ENCODE data around the gene NACA2.
"Not testable (repeated sequence)": the region's sequence is repeated elsewhere in the genome, so short reads cannot be mapped to it uniquely, and the experiment has no call there.

Gene NACA2

DNA sequence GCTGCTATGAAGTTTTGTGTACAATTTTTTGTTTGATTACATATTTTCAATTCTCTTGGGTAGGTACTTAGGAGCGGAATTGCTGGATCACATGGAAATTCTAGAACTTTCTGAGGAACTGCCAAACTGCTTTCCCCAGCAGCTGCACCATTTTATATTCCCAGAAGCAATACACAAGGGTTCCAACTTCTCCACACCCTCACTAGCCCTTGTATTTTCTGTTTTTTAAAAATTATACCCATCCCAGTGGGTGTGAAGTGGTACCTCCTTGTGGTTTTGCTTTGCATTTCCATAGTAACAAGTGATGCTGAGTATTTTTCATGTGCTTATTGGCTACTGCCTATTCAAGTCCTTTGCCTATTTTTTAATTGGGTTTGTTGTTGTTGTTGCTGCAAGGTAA lies 20.9 kb downstream of the NACA2 start:
- H3K27ac ChIP-seq (ENCODE audit: low read depth, low read length), result no peak overlapping the region
- H3K9me2 ChIP-seq (replicated peaks; ENCODE audit: control insufficient read depth, low read length), result no peaks in the 10 kb centered on the region
- peaks cover 6% of the 10 kb centered on the region; the same call in 1 of the 2 replicates for H3K27me3 ChIP-seq (ENCODE audit: control insufficient read depth, low read length)
- no peaks in the 10 kb centered on the region for H3K4me1 ChIP-seq (ENCODE audit: control insufficient read depth, low read length)
- no peaks in the 10 kb centered on the region for H3K36me3 ChIP-seq (ENCODE audit: control insufficient read depth, low read length)
- H3K79me2 ChIP-seq (ENCODE audit: control insufficient read depth, low read length), result peaks cover 7% of the 10 kb centered on the region; the same call in 1 of the 2 replicates
- no peak overlapping the region for H3K4me3 ChIP-seq (ENCODE audit: low read length)
- H3F3A ChIP-seq (ENCODE audit: control insufficient read depth, insufficient read depth), result no peaks in the 10 kb centered on the region
- no peak overlapping the region for H3K4me2 ChIP-seq (ENCODE audit: low read length)
- H3K9me3 ChIP-seq (ENCODE audit: control insufficient read depth, insufficient read depth, low read length), result no peaks in the 10 kb centered on the region
- TF ChIP-seq EZH2phosphoT487 (IDR thresholded peaks at IDR 0.05; ENCODE audit: borderline replicate concordance, low read length), result no peak
- TF ChIP-seq, protein P1, sequence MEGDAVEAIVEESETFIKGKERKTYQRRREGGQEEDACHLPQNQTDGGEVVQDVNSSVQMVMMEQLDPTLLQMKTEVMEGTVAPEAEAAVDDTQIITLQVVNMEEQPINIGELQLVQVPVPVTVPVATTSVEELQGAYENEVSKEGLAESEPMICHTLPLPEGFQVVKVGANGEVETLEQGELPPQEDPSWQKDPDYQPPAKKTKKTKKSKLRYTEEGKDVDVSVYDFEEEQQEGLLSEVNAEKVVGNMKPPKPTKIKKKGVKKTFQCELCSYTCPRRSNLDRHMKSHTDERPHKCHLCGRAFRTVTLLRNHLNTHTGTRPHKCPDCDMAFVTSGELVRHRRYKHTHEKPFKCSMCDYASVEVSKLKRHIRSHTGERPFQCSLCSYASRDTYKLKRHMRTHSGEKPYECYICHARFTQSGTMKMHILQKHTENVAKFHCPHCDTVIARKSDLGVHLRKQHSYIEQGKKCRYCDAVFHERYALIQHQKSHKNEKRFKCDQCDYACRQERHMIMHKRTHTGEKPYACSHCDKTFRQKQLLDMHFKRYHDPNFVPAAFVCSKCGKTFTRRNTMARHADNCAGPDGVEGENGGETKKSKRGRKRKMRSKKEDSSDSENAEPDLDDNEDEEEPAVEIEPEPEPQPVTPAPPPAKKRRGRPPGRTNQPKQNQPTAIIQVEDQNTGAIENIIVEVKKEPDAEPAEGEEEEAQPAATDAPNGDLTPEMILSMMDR (IDR thresholded peaks at IDR 0.05; ENCODE audit: low read depth, low read length, poor library complexity, severe bottlenecking), result no peak
- no peaks in the 10 kb centered on the region for H4K20me1 ChIP-seq (ENCODE audit: control insufficient read depth, insufficient read depth, low read depth, low read length)

DNA sequence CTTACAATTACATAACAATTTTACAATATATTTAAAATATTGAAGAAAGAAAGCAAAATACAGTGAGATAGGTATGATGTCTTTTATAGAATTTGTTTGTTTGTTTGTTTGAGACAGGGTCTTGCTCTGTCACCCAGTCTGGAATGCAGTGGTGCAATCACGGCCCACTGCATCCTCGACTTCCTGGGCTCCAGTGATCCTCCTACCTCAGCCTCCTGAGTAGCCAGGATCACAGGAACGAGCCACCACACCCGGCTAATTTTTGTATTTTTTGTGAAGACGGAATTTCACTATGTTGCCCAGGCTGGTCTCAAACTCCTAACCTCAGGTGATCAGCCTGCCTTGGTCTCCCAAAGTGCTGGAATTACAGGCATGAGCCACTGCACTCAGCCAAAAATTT lies 21.5 kb downstream of the NACA2 start:
- H3K4me1 ChIP-seq (ENCODE audit: control insufficient read depth, low read length); H4K20me1 ChIP-seq (ENCODE audit: control insufficient read depth, insufficient read depth, low read depth, low read length); H3K27me3 ChIP-seq (ENCODE audit: control insufficient read depth, low read length); H3K9me3 ChIP-seq (ENCODE audit: control insufficient read depth, insufficient read depth, low read length); H3K4me2 ChIP-seq (ENCODE audit: low read length); H3K36me3 ChIP-seq (ENCODE audit: control insufficient read depth, low read length); H3K9me2 ChIP-seq (replicated peaks; ENCODE audit: control insufficient read depth, low read length); H3K27ac ChIP-seq (ENCODE audit: low read depth, low read length); H3K79me2 ChIP-seq (ENCODE audit: control insufficient read depth, low read length); H3K4me3 ChIP-seq (ENCODE audit: low read length); H3F3A ChIP-seq (ENCODE audit: control insufficient read depth, insufficient read depth): not testable (repeated sequence)

DNA sequence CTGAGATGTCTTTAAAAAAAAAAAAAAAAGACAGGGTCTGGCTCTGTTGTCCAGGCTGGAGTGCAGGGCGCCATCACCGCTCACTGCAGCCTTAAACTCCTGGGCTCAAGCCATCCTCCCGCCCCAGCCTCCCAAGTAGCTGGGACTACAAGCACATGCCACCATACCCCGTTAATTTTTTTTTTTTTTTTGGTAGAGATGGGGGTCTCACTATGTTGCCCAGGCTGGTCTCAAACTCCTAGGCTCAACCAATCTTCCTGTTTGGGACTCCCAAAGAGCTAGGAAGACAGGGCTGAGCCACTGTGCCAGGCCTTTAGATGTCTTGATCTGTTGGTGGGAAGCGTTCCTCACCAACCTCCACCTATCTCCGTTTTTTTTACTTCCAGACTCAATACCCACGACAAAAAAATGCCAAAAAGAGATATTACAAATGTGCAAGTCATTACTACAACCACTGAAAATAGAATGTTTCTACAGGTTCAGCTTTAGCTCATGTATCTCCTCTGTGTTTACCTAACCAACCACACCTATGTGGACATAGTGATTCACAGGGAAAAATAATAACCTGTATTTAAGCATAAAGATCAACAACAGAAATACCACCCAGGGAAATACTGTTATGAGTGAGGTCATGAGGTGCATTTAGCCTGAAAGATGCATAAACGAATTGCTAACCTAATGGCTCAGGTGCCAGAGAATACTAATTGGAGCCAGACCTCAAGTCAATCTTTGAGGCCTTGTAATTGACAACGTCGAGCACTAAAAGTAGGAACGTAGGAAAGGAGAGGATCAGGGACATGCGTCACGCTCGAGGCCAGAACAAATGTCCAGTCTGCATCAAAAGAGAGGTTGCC lies 22.6 kb downstream of the NACA2 start:
- peaks cover 7% of the 10 kb centered on the region; the same call in 1 of the 2 replicates for H3K79me2 ChIP-seq (ENCODE audit: control insufficient read depth, low read length)
- H3K9me3 ChIP-seq (ENCODE audit: control insufficient read depth, insufficient read depth, low read length), result no peaks in the 10 kb centered on the region
- H3K36me3 ChIP-seq (ENCODE audit: control insufficient read depth, low read length), result no peaks in the 10 kb centered on the region
- H3K9me2 ChIP-seq (replicated peaks; ENCODE audit: control insufficient read depth, low read length), result no peaks in the 10 kb centered on the region
- 0 out of 2 replicates have a peak, but pooled peaks cover under 1% of the 10 kb centered on the region for H3K27me3 ChIP-seq (ENCODE audit: control insufficient read depth, low read length)
- H3K27ac ChIP-seq (ENCODE audit: low read depth, low read length), result no peak overlapping the region
- H4K20me1 ChIP-seq (ENCODE audit: control insufficient read depth, insufficient read depth, low read depth, low read length), result no peaks in the 10 kb centered on the region
- H3F3A ChIP-seq (ENCODE audit: control insufficient read depth, insufficient read depth), result no peaks in the 10 kb centered on the region
- no peaks in the 10 kb centered on the region for H3K4me1 ChIP-seq (ENCODE audit: control insufficient read depth, low read length)
- TF ChIP-seq, protein P1 (IDR thresholded peaks at IDR 0.05; ENCODE audit: low read depth, low read length, poor library complexity, severe bottlenecking), result no peak
- TF ChIP-seq EZH2phosphoT487 (IDR thresholded peaks at IDR 0.05; ENCODE audit: borderline replicate concordance, low read length), result no peak
- H3K4me3 ChIP-seq (ENCODE audit: low read length), result no peak overlapping the region
- no peak overlapping the region for H3K4me2 ChIP-seq (ENCODE audit: low read length)

DNA sequence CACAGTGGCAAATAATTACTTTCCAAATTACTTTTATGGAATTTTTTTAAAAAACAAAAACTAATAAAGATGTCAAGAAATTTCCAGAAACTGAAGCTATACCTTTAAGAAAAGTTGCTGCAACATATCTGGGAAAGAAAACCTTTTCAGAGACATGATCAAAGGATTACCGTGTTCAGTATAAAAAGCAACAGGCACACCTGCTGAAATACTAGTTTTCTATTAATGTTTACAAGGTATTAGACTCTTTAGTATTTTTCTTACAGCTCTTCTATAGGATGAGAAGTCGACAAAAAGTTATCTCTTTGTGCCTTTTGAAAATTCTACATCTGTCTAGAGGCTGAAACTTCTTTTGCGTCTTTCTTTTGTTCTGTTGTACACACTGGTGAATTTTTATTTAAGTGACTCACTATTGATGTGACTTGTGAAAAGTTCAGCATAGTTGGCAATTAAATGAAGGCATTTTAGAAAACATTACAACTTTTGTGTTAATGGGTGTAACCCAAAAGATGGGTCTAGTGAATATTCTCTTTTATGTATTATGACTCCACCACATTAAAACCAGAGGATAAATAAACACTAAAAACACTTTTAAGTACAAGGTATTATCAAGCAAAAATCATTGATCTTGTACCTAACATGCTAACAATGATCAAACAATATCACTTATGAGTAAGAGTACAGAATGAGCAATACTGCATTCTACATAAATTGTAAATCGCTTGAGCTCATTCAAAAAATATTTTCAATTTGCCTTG lies 23.8 kb downstream of the NACA2 start:
- H4K20me1 ChIP-seq (ENCODE audit: control insufficient read depth, insufficient read depth, low read depth, low read length), result no peaks in the 10 kb centered on the region
- H3K27ac ChIP-seq (ENCODE audit: low read depth, low read length), result no peak overlapping the region
- TF ChIP-seq EZH2phosphoT487 (IDR thresholded peaks at IDR 0.05; ENCODE audit: borderline replicate concordance, low read length), result no peak
- TF ChIP-seq, protein P1 (IDR thresholded peaks at IDR 0.05; ENCODE audit: low read depth, low read length, poor library complexity, severe bottlenecking), result no peak
- H3K4me1 ChIP-seq (ENCODE audit: control insufficient read depth, low read length), result no peaks in the 10 kb centered on the region
- no peak overlapping the region for H3K4me3 ChIP-seq (ENCODE audit: low read length)
- H3K4me2 ChIP-seq (ENCODE audit: low read length), result no peak overlapping the region
- H3K27me3 ChIP-seq (ENCODE audit: control insufficient read depth, low read length), result no peaks in the 10 kb centered on the region
- no peaks in the 10 kb centered on the region for H3K9me3 ChIP-seq (ENCODE audit: control insufficient read depth, insufficient read depth, low read length)
- no peaks in the 10 kb centered on the region for H3F3A ChIP-seq (ENCODE audit: control insufficient read depth, insufficient read depth)
- peaks cover 7% of the 10 kb centered on the region; the same call in 1 of the 2 replicates for H3K79me2 ChIP-seq (ENCODE audit: control insufficient read depth, low read length)
- H3K36me3 ChIP-seq (ENCODE audit: control insufficient read depth, low read length), result no peaks in the 10 kb centered on the region
- no peaks in the 10 kb centered on the region for H3K9me2 ChIP-seq (replicated peaks; ENCODE audit: control insufficient read depth, low read length)

DNA sequence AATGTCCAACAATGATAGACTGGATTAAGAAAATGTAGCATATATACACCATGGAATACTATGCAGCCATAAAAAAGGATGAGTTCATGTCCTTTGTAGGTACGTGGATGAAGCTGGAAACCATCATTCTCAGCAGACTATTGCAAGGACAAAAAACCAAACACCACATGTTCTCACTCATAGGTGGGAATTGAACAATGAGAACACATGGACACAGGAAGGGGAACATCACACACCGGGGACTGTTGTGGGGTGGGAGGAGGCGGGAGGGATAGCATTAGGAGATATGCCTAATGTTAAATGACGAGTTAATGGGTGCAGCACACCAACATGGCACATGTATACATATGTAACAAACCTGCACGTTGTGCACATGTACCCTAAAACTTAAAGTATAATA lies 24.6 kb downstream of the NACA2 start:
- H3K27me3 ChIP-seq (ENCODE audit: control insufficient read depth, low read length); H4K20me1 ChIP-seq (ENCODE audit: control insufficient read depth, insufficient read depth, low read depth, low read length); H3K4me1 ChIP-seq (ENCODE audit: control insufficient read depth, low read length); H3K4me2 ChIP-seq (ENCODE audit: low read length); H3K9me3 ChIP-seq (ENCODE audit: control insufficient read depth, insufficient read depth, low read length); H3K36me3 ChIP-seq (ENCODE audit: control insufficient read depth, low read length); H3F3A ChIP-seq (ENCODE audit: control insufficient read depth, insufficient read depth); H3K4me3 ChIP-seq (ENCODE audit: low read length); H3K27ac ChIP-seq (ENCODE audit: low read depth, low read length); H3K9me2 ChIP-seq (replicated peaks; ENCODE audit: control insufficient read depth, low read length); H3K79me2 ChIP-seq (ENCODE audit: control insufficient read depth, low read length): not testable (repeated sequence)
